ENCODE results near the gene TBX5. TPM values are rescaled to one million over a fixed set of nuclear protein-coding genes. Genes with fewer than 3 reads are reported as not detected.

TBX5 gene
- total and polyA plus RNA-seq, 2 donors (not counting 1 experiment from before 2014, with no cell fraction given), result 16.8 to 19.4 TPM

DNA sequence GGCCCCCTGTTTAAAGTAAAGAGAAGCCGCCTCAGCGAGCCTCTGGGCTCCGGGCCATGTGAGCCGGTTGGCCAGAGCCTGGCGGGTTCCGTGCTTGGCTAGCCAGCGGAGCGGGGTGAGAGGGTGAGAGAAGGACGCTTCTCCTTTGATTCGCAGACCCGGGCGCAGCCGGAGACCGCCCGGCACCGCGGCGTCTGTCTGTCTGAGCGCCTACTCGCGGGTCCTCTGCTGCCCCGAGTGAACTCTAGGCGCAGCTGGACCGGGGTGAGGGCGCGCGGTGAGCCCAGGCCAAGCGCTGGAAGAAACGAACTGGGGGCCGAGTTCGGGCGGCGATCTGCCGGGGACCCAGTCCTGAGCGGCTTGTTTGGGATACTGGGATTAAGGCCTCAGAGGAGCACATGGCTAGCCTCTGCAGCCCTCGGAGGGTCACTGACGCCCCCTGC, 41.4 kb upstream of the TBX5 start:
- peaks cover 58% of the 10 kb centered on the region for H3K27me3 ChIP-seq (ENCODE audit: control insufficient read depth, insufficient read depth, low read length)
- H2AFZ ChIP-seq (ENCODE audit: low read length), result no peak overlapping the region
- H3K9me3 ChIP-seq (ENCODE audit: control insufficient read depth, insufficient read depth, low read depth, low read length), result no peaks in the 10 kb centered on the region

DNA sequence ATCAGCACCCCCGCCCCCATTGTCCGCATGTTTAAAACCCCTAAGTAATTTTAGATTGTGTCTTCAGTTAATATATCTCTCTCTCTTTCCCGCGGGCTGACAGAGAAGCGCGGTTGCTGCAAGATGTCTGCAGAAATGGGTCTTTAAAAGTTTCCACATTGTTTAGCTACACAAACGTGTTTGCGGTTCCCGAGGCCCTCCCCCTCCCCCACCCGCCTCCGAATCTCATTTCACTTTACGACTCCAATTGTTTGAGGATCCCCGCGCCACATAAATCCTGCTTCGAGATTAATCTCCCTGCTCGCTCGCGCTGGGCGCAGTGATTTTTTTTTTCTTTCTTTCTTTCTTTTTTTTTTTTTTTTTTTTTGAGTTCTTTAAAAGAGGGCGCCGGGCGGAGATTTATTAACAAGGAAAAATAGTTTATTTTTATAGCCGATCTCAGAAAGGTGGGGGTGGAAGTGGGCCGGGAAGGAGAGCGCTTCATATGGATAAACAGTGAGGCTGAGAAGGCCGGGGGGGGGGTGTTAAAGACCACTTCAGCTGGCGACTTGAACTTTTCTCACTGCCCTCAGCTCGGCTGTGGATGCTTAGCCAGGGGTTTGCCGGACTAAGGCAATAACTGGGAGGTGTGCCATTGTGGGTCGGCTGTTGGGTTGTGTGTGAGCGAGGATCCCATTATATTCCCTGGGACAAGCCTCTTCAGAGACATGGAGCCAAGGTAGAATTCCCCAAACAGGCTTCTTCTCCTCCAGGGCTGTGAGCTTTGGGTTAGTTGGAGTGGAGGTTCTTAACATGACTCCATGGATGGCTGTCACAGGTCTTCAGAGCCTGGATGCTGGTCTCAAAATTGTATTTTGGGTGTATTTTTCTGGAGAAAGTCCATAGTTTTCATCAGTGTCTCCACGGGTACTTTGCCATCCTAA, 39.7 kb upstream of the TBX5 start:
- H3K79me2 ChIP-seq (ENCODE audit: control insufficient read depth, insufficient read depth, low read length), result no peaks in the 10 kb centered on the region
- H3K9me3 ChIP-seq (ENCODE audit: control insufficient read depth, insufficient read depth, low read depth, low read length), result no peaks in the 10 kb centered on the region
- no peak overlapping the region for H3K9ac ChIP-seq (ENCODE audit: insufficient read depth, low read length)
- H3K27ac ChIP-seq (ENCODE audit: insufficient read depth, low read length), result no peak overlapping the region
- H4K20me1 ChIP-seq (ENCODE audit: control insufficient read depth, extremely low read depth, insufficient read depth, low read length), result no peaks in the 10 kb centered on the region
- no peak for DNase-seq (ENCODE audit: low read depth in 2 of 2)
- no peak overlapping the region for H2AFZ ChIP-seq (ENCODE audit: low read length)
- no peaks in the 10 kb centered on the region for H3K36me3 ChIP-seq (ENCODE audit: control insufficient read depth, insufficient read depth, low read length)
- no peak overlapping the region for H3K4me2 ChIP-seq (ENCODE audit: extremely low read depth, insufficient read depth, low read length)
- peaks cover 69% of the 10 kb centered on the region for H3K27me3 ChIP-seq (ENCODE audit: control insufficient read depth, insufficient read depth, low read length)
- TF ChIP-seq, protein P1, sequence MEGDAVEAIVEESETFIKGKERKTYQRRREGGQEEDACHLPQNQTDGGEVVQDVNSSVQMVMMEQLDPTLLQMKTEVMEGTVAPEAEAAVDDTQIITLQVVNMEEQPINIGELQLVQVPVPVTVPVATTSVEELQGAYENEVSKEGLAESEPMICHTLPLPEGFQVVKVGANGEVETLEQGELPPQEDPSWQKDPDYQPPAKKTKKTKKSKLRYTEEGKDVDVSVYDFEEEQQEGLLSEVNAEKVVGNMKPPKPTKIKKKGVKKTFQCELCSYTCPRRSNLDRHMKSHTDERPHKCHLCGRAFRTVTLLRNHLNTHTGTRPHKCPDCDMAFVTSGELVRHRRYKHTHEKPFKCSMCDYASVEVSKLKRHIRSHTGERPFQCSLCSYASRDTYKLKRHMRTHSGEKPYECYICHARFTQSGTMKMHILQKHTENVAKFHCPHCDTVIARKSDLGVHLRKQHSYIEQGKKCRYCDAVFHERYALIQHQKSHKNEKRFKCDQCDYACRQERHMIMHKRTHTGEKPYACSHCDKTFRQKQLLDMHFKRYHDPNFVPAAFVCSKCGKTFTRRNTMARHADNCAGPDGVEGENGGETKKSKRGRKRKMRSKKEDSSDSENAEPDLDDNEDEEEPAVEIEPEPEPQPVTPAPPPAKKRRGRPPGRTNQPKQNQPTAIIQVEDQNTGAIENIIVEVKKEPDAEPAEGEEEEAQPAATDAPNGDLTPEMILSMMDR (conservative IDR thresholded peaks at IDR 0.05 in 1 of 2, IDR thresholded peaks at IDR 0.05 in 1 of 2; ENCODE audit: low read depth in 1 of 2, low read length in 2 of 2), result no peak
- TF ChIP-seq EZH2 (IDR thresholded peaks at IDR 0.05; ENCODE audit: low read length, missing control alignments), result no peak
- H3K4me1 ChIP-seq (ENCODE audit: control insufficient read depth, extremely low read depth, insufficient read depth, low read length), result no peaks in the 10 kb centered on the region
- H3K4me3 ChIP-seq (replicated peaks in 1 of 4; ENCODE audit: control extremely low read depth in 1 of 4, insufficient read depth in 1 of 4, low read depth in 3 of 4, low read length in 4 of 4), result peak overlapping the region in 1 of 4 experiments; percentile 23

More for the DNA sequence above, 41.4 kb upstream of the TBX5 start:
- DNase-seq (ENCODE audit: low read depth in 2 of 2), result no peak
- no peaks in the 10 kb centered on the region for H3K36me3 ChIP-seq (ENCODE audit: control insufficient read depth, insufficient read depth, low read length)
- H3K4me1 ChIP-seq (ENCODE audit: control insufficient read depth, extremely low read depth, insufficient read depth, low read length), result no peaks in the 10 kb centered on the region
- no peaks in the 10 kb centered on the region for H4K20me1 ChIP-seq (ENCODE audit: control insufficient read depth, extremely low read depth, insufficient read depth, low read length)
- H3K27ac ChIP-seq (ENCODE audit: insufficient read depth, low read length), result no peak overlapping the region
- no peak for TF ChIP-seq EZH2 (IDR thresholded peaks at IDR 0.05; ENCODE audit: low read length, missing control alignments)
- TF ChIP-seq, protein P1 (conservative IDR thresholded peaks at IDR 0.05 in 1 of 2, IDR thresholded peaks at IDR 0.05 in 1 of 2; ENCODE audit: low read depth in 1 of 2, low read length in 2 of 2), result no peak
- no peaks in the 10 kb centered on the region for H3K79me2 ChIP-seq (ENCODE audit: control insufficient read depth, insufficient read depth, low read length)
- H3K4me3 ChIP-seq (replicated peaks in 1 of 4; ENCODE audit: control extremely low read depth in 1 of 4, insufficient read depth in 1 of 4, low read depth in 3 of 4, low read length in 4 of 4), result no peak overlapping the region
- peak overlapping the region; percentile 51 for H3K4me2 ChIP-seq (ENCODE audit: extremely low read depth, insufficient read depth, low read length)
- H3K9ac ChIP-seq (ENCODE audit: insufficient read depth, low read length), result no peak overlapping the region

DNA sequence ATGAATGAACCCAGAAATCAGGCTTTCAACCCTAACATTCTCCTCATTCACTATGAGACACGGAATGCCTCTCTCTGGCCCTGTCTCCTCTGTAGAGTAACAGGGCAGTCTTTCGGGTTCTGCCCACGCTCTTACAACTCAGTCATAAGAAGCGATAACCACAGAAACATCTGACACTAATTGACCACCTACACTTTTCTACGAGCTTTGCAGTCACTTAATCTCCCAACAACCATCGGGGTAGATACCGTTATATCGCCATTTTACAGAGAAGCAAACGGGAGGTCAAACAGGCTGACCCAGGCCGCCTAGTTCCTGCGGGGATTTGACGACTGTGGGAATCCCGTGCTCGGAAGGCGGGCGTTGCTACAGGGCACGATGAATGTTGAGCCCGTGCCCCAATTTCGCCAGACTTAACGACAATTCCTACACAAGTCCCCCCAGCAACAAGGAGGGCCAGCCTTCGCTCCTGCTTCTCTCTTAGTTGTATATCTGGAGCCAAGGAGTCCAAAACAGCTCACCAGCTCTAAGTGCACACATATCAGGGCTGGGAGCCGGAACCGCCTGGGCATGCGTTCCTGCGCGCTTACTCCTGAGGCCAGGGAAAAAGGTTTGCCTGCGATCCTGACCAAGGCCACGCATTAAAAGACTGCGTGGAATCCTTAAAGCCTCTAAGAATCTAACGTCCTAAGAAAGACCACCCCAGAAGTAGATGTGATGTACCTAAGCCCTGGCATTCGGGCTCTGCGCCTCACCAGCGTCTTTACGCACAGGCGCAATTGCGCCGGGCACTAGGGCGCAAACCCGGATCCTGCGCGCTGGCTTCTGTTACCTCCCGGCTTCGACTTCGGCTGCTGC, 38.7 kb upstream of the TBX5 start:
- H3K79me2 ChIP-seq (ENCODE audit: control insufficient read depth, insufficient read depth, low read length), result no peaks in the 10 kb centered on the region
- DNase-seq (ENCODE audit: low read depth in 2 of 2), result peak in 1 of 2 donors; percentile 6
- no peaks in the 10 kb centered on the region for H3K4me1 ChIP-seq (ENCODE audit: control insufficient read depth, extremely low read depth, insufficient read depth, low read length)
- H3K4me2 ChIP-seq (ENCODE audit: extremely low read depth, insufficient read depth, low read length), result peak overlapping the region; percentile 23
- H3K9ac ChIP-seq (ENCODE audit: insufficient read depth, low read length), result no peak overlapping the region
- no peak for TF ChIP-seq EZH2 (IDR thresholded peaks at IDR 0.05; ENCODE audit: low read length, missing control alignments)
- TF ChIP-seq, protein P1 (conservative IDR thresholded peaks at IDR 0.05 in 1 of 2, IDR thresholded peaks at IDR 0.05 in 1 of 2; ENCODE audit: low read depth in 1 of 2, low read length in 2 of 2), result no peak
- no peaks in the 10 kb centered on the region for H3K9me3 ChIP-seq (ENCODE audit: control insufficient read depth, insufficient read depth, low read depth, low read length)
- H3K4me3 ChIP-seq (replicated peaks in 1 of 4; ENCODE audit: control extremely low read depth in 1 of 4, insufficient read depth in 1 of 4, low read depth in 3 of 4, low read length in 4 of 4), result no peak overlapping the region
- H3K36me3 ChIP-seq (ENCODE audit: control insufficient read depth, insufficient read depth, low read length), result no peaks in the 10 kb centered on the region
- no peaks in the 10 kb centered on the region for H4K20me1 ChIP-seq (ENCODE audit: control insufficient read depth, extremely low read depth, insufficient read depth, low read length)
- no peak overlapping the region for H2AFZ ChIP-seq (ENCODE audit: low read length)
- no peak overlapping the region for H3K27ac ChIP-seq (ENCODE audit: insufficient read depth, low read length)
- peaks cover 73% of the 10 kb centered on the region for H3K27me3 ChIP-seq (ENCODE audit: control insufficient read depth, insufficient read depth, low read length)
